ENCODE measurements around the gene TDP1.

The TDP1 gene

GRCh38 chr14:89908712-89909450, 46.8 kb upstream of the TDP1 start:
- H3K9me3 ChIP-seq (ENCODE audit: insufficient read depth, low read length, severe bottlenecking): no peaks in the 10 kb centered on the region
- no peak overlapping the region for H3K9ac ChIP-seq (ENCODE audit: low read depth, low read length)
- no peak overlapping the region for H3K4me2 ChIP-seq (ENCODE audit: insufficient read depth, low read length)
- ATAC-seq (ENCODE audit: insufficient read depth, low read depth) (no peak), DNase-seq (no peak)
- no peaks in the 10 kb centered on the region for H3K27me3 ChIP-seq (ENCODE audit: insufficient read depth, low read length, poor library complexity)
- no peak overlapping the region for H3K27ac ChIP-seq (ENCODE audit: low read length)
- H4K20me1 ChIP-seq (ENCODE audit: insufficient read depth, low read length): no peaks in the 10 kb centered on the region
- H3K36me3 ChIP-seq (ENCODE audit: insufficient read depth, low read length): no peaks in the 10 kb centered on the region
- TF ChIP-seq EZH2 (IDR thresholded peaks at IDR 0.05; ENCODE audit: borderline replicate concordance, low read depth, low read length, severe bottlenecking) (no peak), CTCF (IDR thresholded peaks at IDR 0.05; ENCODE audit: borderline replicate concordance, extremely low read depth, low read length, poor library complexity, severe bottlenecking) (no peak)
- H3K4me3 ChIP-seq (ENCODE audit: low read depth in 1 of 2, low read length in 2 of 2): no peak overlapping the region
- H3K4me1 ChIP-seq (ENCODE audit: insufficient read depth, low read length): peaks cover 4% of the 10 kb centered on the region
- no peak overlapping the region for H2AFZ ChIP-seq (ENCODE audit: low read depth, low read length)
- H3K79me2 ChIP-seq (ENCODE audit: insufficient read depth, low read length): no peaks in the 10 kb centered on the region

GRCh38 chr14:89909586-89909985, 46.1 kb upstream of the TDP1 start:
- no peaks in the 10 kb centered on the region for H3K9me3 ChIP-seq (ENCODE audit: insufficient read depth, low read length, severe bottlenecking)
- ATAC-seq (ENCODE audit: insufficient read depth, low read depth): no peak
- DNase-seq: no peak
- H3K9ac ChIP-seq (ENCODE audit: low read depth, low read length): no peak overlapping the region
- no peaks in the 10 kb centered on the region for H3K36me3 ChIP-seq (ENCODE audit: insufficient read depth, low read length)
- no peaks in the 10 kb centered on the region for H3K79me2 ChIP-seq (ENCODE audit: insufficient read depth, low read length)
- H3K4me3 ChIP-seq (ENCODE audit: low read depth in 1 of 2, low read length in 2 of 2): no peak overlapping the region
- no peak overlapping the region for H3K4me2 ChIP-seq (ENCODE audit: insufficient read depth, low read length)
- H3K27ac ChIP-seq (ENCODE audit: low read length): no peak overlapping the region
- no peak for TF ChIP-seq CTCF (IDR thresholded peaks at IDR 0.05; ENCODE audit: borderline replicate concordance, extremely low read depth, low read length, poor library complexity, severe bottlenecking)
- TF ChIP-seq EZH2 (IDR thresholded peaks at IDR 0.05; ENCODE audit: borderline replicate concordance, low read depth, low read length, severe bottlenecking): no peak
- no peak overlapping the region for H2AFZ ChIP-seq (ENCODE audit: low read depth, low read length)
- no peaks in the 10 kb centered on the region for H3K27me3 ChIP-seq (ENCODE audit: insufficient read depth, low read length, poor library complexity)
- no peaks in the 10 kb centered on the region for H3K4me1 ChIP-seq (ENCODE audit: insufficient read depth, low read length)
- H4K20me1 ChIP-seq (ENCODE audit: insufficient read depth, low read length): no peaks in the 10 kb centered on the region

GRCh38 chr14:89910691-89911009, 45.1 kb upstream of the TDP1 start:
- TF ChIP-seq CTCF (IDR thresholded peaks at IDR 0.05; ENCODE audit: borderline replicate concordance, extremely low read depth, low read length, poor library complexity, severe bottlenecking) (no peak), EZH2 (IDR thresholded peaks at IDR 0.05; ENCODE audit: borderline replicate concordance, low read depth, low read length, severe bottlenecking) (no peak)

More at GRCh38 chr14:89910691-89911009, 45.1 kb upstream of the TDP1 start:
- H3K9me3 ChIP-seq (ENCODE audit: insufficient read depth, low read length, severe bottlenecking): no peaks in the 10 kb centered on the region
- H3K4me2 ChIP-seq (ENCODE audit: insufficient read depth, low read length): no peak overlapping the region
- H3K9ac ChIP-seq (ENCODE audit: low read depth, low read length): no peak overlapping the region
- H2AFZ ChIP-seq (ENCODE audit: low read depth, low read length): no peak overlapping the region
- H4K20me1 ChIP-seq (ENCODE audit: insufficient read depth, low read length): no peaks in the 10 kb centered on the region
- DNase-seq (no peak), ATAC-seq (ENCODE audit: insufficient read depth, low read depth) (no peak)
- H3K27me3 ChIP-seq (ENCODE audit: insufficient read depth, low read length, poor library complexity): no peaks in the 10 kb centered on the region
- H3K4me1 ChIP-seq (ENCODE audit: insufficient read depth, low read length): peaks cover 5% of the 10 kb centered on the region
- H3K4me3 ChIP-seq (ENCODE audit: low read depth in 1 of 2, low read length in 2 of 2): no peak overlapping the region
- H3K36me3 ChIP-seq (ENCODE audit: insufficient read depth, low read length): no peaks in the 10 kb centered on the region
- H3K27ac ChIP-seq (ENCODE audit: low read length): no peak overlapping the region
- H3K79me2 ChIP-seq (ENCODE audit: insufficient read depth, low read length): no peaks in the 10 kb centered on the region
